PC-3 (cell line): ENCODE results near the gene GFM1.

ENCODE experiments used
- EZH2 ChIP-seq: fragments of 300-600 bp; sonication (generic); IDR thresholded peaks from one replicate; pipeline ENCODE4 v1.6.1; 2017; ENCODE audit warnings: antibody characterized with exemption, mild to moderate bottlenecking, low read length; ENCODE audit not compliant: unreplicated experiment
- TF ChIP-seq, protein P1 (sequence below): fragments of 300-600 bp; sonication (generic); conservative IDR thresholded peaks from 2 replicates; pipeline ENCODE4 v1.5.1; 2017; ENCODE audit warnings: antibody characterized with exemption, low read depth, mild to moderate bottlenecking, low read length

DNA sequence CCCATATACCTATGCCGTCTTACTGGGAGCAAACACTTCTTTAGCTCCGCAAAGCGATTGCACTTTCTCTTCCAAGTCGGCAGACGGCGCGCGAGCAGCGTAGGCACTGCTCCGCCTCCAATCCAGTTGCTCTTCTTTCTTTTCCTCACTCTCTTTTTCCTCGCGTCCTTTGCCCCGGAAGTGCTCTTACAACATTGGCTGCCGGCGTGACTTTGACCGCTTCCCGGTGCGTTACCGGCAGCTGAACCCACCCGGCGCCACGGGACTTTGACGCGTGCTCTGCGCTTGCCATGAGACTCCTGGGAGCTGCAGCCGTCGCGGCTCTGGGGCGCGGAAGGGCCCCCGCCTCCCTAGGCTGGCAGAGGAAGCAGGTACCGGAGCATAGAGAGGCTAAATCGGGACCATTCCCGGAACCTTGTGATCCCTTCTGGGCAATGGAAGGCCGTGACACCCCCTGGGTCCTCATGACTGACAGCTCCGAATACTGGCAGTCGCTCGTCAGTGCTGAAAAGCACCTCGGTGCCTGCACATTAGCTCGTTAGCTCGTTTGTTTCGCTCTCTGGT, at the start of gene GFM1:
- TF ChIP-seq, protein P1, sequence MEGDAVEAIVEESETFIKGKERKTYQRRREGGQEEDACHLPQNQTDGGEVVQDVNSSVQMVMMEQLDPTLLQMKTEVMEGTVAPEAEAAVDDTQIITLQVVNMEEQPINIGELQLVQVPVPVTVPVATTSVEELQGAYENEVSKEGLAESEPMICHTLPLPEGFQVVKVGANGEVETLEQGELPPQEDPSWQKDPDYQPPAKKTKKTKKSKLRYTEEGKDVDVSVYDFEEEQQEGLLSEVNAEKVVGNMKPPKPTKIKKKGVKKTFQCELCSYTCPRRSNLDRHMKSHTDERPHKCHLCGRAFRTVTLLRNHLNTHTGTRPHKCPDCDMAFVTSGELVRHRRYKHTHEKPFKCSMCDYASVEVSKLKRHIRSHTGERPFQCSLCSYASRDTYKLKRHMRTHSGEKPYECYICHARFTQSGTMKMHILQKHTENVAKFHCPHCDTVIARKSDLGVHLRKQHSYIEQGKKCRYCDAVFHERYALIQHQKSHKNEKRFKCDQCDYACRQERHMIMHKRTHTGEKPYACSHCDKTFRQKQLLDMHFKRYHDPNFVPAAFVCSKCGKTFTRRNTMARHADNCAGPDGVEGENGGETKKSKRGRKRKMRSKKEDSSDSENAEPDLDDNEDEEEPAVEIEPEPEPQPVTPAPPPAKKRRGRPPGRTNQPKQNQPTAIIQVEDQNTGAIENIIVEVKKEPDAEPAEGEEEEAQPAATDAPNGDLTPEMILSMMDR: peak; percentile 65
- no peak for TF ChIP-seq EZH2
